IPS-18c (cell line): Measurements from ENCODE around the gene LPP.
"Not testable (repeated sequence)": the region's sequence is repeated elsewhere in the genome, so short reads cannot be mapped to it uniquely, and the experiment has no call there.

Experiments
- H3K4me3 ChIP-seq: 2 replicates; pipeline ENCODE4 v1.7.0; 2013; ENCODE audit warnings: low read depth, mild to moderate bottlenecking, low read length, moderate library complexity; ENCODE audit not compliant: insufficient read depth
- H3K9me3 ChIP-seq: one replicate; pipeline ENCODE4 v1.6.1; 2013; ENCODE audit warnings: mild to moderate bottlenecking, low read length, moderate library complexity; ENCODE audit not compliant: control insufficient read depth, insufficient read depth

The LPP gene

DNA sequence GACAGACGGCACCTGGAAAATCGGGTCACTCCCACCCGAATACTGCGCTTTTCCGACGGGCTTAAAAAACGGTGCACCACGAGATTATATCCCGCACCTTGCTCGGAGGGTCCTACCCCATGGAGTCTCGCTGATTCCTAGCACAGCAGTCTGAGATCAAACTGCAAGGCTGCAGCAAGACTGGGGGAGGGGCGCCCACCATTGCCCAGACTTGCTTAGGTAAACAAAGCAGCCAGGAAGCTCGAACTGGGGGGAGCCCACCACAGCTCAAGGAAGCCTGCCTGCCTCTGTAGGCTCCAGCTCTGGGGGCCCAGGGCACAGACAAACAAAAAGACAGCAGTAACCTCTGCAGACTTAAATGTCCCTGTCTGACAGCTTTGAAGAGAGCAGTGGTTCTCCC is 482.3 kb downstream of the LPP start:
- not testable (repeated sequence) for H3K9me3 ChIP-seq, H3K4me3 ChIP-seq

GRCh38 chr3:188641076-188641475 is 487.1 kb downstream of the LPP start:
- Histone ChIP-seq H3K9me3 (no peaks in the 10 kb centered on the region), H3K4me3 (no peak overlapping the region)

- no peaks in the 10 kb centered on the region for H3K9me3 ChIP-seq
- H3K4me3 ChIP-seq, result no peak overlapping the region
Observed at GRCh38 chr3:188643736-188644135, 489.8 kb downstream of the LPP start.

- Histone ChIP-seq H3K4me3 (no peak overlapping the region), H3K9me3 (no peaks in the 10 kb centered on the region)
Observed at GRCh38 chr3:188646592-188646991, 492.6 kb downstream of the LPP start.

- no peak overlapping the region for H3K4me3 ChIP-seq
Observed at GRCh38 chr3:188647237-188647636, 493.3 kb downstream of the LPP start.

GRCh38 chr3:188649521-188649920 is 495.6 kb downstream of the LPP start:
- Histone ChIP-seq H3K4me3 (no peak overlapping the region), H3K9me3 (no peaks in the 10 kb centered on the region)

More at GRCh38 chr3:188647237-188647636, 493.3 kb downstream of the LPP start:
- H3K9me3 ChIP-seq, result no peaks in the 10 kb centered on the region

DNA sequence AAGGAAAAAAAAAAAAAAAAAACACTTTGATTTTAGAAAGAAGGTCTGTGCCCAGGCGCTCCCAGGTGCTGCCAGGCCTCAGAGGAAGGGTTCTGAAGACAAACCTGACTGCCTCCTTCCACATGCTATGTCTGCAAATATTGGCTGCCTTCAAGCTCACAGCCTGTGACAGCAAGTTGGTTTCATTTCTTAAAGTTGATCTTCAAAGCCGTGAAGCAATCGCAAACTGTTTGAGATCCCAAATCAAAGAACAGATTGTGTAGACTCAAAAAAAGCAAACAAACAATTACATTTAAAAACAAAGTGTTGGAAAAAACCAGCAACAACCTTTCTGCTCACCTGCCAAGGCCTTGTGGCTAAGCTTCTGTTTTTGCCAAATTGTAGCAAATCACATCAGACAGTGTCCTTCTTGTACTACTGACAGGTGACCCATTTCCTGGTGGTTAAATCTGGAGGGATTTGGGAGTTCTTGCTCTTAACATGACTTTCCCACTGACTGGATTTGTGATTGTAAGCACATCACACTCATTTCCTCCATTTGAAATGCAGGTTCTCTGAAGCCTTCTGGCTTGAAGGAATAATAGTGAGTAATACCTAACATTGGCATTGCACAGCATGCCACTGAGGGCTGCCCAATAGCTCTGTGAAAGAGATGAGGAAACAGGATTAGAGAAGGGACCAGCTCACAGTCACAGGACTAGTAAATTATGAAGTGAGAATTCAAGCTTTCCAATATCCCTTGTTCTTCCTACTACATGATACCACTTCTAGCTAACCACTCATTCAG is 502.4 kb downstream of the LPP start:
- Histone ChIP-seq H3K9me3 (no peaks in the 10 kb centered on the region), H3K4me3 (no peak overlapping the region)

- H3K9me3 ChIP-seq, result no peaks in the 10 kb centered on the region
- H3K4me3 ChIP-seq, result no peak overlapping the region
Observed at GRCh38 chr3:188658606-188659005, 504.6 kb downstream of the LPP start.

- Histone ChIP-seq H3K9me3 (no peaks in the 10 kb centered on the region), H3K4me3 (no peak overlapping the region)
Observed at GRCh38 chr3:188659449-188660090, 505.6 kb downstream of the LPP start.

DNA sequence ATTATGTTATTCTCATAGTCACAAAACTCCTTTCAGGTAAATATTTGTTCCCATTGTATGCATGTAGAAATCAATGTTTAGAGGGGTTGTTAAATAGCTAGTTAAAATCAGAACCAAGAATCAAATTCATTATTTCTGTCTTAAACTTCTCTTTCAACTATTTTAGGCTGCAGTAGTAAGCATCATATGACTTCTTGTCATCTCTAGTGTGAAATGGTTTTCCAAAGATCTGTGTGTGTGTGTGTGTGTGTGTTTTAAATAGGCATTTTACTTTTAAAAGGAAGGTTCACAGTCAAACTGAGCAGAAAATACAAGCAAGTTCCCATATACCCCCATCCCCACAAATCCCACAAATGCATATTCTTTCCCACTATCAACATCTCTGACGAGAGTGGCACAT is 506.5 kb downstream of the LPP start:
- Histone ChIP-seq H3K4me3 (no peak overlapping the region), H3K9me3 (no peaks in the 10 kb centered on the region)

- no peaks in the 10 kb centered on the region for H3K9me3 ChIP-seq
Observed at GRCh38 chr3:188661806-188662205, 507.8 kb downstream of the LPP start.

GRCh38 chr3:188662214-188662613 is 508.3 kb downstream of the LPP start:
- Histone ChIP-seq H3K4me3 (no peak overlapping the region), H3K9me3 (no peaks in the 10 kb centered on the region)

More at GRCh38 chr3:188661806-188662205, 507.8 kb downstream of the LPP start:
- H3K4me3 ChIP-seq, result no peak overlapping the region

GRCh38 chr3:188662795-188663194 is 508.8 kb downstream of the LPP start:
- Histone ChIP-seq H3K4me3 (no peak overlapping the region), H3K9me3 (no peaks in the 10 kb centered on the region)

GRCh38 chr3:188663839-188664238 is 509.9 kb downstream of the LPP start:
- H3K4me3 ChIP-seq, result no peak overlapping the region
- H3K9me3 ChIP-seq, result no peaks in the 10 kb centered on the region

- Histone ChIP-seq H3K9me3 (no peaks in the 10 kb centered on the region), H3K4me3 (no peak overlapping the region)
Observed at GRCh38 chr3:188664795-188665194, 510.8 kb downstream of the LPP start.

DNA sequence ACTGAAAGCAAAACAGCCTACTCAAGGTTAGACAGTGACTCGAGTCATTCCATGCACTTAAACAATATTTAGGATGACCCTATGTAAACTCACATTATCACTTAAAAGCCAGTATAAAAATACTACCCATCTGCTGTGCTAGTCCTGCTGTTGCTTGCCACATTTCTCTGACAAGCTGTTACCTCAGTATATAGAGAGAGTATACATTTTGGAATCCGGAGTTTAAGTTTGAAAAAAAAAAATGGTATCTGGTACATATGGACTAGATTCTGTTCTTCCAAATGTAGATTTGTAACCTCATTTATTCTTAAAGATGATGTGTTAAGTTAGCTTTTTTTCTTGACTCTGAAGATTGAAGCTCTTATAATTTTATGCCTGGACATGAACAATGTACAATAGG is 514.0 kb downstream of the LPP start:
- H3K9me3 ChIP-seq, result no peaks in the 10 kb centered on the region
- no peak overlapping the region for H3K4me3 ChIP-seq

- no peaks in the 10 kb centered on the region for H3K9me3 ChIP-seq
- no peak overlapping the region for H3K4me3 ChIP-seq
Observed at GRCh38 chr3:188670446-188670845, 516.5 kb downstream of the LPP start.

DNA sequence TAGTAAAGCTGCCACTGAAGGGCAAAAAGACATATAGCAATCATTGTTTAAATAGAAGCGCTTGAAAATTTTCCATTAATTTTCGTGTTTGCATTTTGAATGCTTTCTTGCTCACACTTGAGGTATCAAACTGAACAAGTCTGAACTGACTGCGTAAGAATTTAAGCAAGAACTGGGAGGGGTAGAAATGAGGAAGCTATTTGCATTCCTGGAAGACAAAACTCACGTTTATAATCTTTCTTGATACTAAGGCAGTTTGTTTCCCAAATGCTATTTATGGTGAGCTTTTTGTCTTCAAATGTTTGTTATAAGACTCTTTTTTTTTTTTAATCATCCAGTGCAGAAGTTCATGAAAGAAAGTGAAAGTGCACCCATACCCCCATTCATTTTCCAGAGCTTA is 518.0 kb downstream of the LPP start:
- Histone ChIP-seq H3K4me3 (no peak overlapping the region), H3K9me3 (no peaks in the 10 kb centered on the region)
